ENCODE data around the gene PDZRN3. TPM values are rescaled to one million over a fixed set of nuclear protein-coding genes. Genes with fewer than 3 reads are reported as not detected.

The PDZRN3 gene
- total and polyA plus RNA-seq, 3 donors from 2014 or later: 15.8 to 30.8 (median 23.1) TPM

DNA sequence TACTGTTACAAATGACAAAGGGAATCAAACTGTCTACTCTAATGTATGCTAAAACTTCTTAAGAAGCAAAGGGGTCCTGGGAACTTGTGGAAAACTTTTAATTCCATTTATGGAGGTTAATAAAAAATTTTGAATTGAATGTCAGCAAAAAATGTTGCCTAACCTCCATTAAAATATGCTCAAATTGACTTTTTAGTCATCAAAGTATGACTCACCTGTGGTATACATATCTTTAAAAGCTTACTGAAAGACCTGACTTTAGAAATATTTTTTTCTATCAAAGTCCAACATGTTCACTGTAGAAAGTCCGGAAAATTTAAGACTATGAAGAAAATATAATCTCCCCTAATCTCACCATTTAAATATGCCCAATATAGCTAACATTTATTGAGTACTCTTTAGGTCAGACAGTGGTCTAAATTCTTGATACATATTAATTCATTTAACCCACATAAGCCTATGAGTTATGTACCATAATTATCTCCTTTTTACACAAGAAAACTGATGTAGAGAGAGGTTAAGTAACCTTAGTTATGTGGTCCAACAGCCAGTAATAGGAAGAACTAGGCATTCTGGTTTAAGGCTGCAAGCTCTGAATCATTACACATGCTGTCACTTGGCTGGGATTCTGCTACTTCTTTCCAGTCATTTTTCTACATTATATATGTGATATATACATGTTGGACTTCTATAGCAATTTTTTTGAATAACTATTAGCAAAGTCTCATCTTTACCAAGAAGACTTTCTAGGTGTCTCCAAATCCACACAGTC, 83.6 kb downstream of the PDZRN3 start:
- WGBS, 2 donors: 88 to 90% methylated on average over 1 of the region's 1 CpG
- DNase-seq: no peak
- H3K27ac ChIP-seq: no peak overlapping the region
- H3K4me3 ChIP-seq: no peak overlapping the region
- intact Hi-C loops (cut with DNase I; ENCODE audit: low total_unique reads): no loop called here
- no peaks in the 10 kb centered on the region for H3K27me3 ChIP-seq
- no peaks in the 10 kb centered on the region for H3K36me3 ChIP-seq (ENCODE audit: low read depth, missing control alignments)
- H3K4me1 ChIP-seq: peaks cover 12% of the 10 kb centered on the region
- no peaks in the 10 kb centered on the region for H3K9me3 ChIP-seq
- TF ChIP-seq POLR2A (IDR thresholded peaks at IDR 0.05): no peak
- TF ChIP-seq, protein P1, sequence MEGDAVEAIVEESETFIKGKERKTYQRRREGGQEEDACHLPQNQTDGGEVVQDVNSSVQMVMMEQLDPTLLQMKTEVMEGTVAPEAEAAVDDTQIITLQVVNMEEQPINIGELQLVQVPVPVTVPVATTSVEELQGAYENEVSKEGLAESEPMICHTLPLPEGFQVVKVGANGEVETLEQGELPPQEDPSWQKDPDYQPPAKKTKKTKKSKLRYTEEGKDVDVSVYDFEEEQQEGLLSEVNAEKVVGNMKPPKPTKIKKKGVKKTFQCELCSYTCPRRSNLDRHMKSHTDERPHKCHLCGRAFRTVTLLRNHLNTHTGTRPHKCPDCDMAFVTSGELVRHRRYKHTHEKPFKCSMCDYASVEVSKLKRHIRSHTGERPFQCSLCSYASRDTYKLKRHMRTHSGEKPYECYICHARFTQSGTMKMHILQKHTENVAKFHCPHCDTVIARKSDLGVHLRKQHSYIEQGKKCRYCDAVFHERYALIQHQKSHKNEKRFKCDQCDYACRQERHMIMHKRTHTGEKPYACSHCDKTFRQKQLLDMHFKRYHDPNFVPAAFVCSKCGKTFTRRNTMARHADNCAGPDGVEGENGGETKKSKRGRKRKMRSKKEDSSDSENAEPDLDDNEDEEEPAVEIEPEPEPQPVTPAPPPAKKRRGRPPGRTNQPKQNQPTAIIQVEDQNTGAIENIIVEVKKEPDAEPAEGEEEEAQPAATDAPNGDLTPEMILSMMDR (IDR thresholded peaks at IDR 0.05): no peak

GRCh38 chr3:73538486-73538885, 86.3 kb downstream of the PDZRN3 start:
- H3K36me3 ChIP-seq (ENCODE audit: low read depth, missing control alignments): no peaks in the 10 kb centered on the region
- H3K4me3 ChIP-seq: no peak overlapping the region
- intact Hi-C loops (cut with DNase I; ENCODE audit: low total_unique reads): no loop called here
- no peaks in the 10 kb centered on the region for H3K9me3 ChIP-seq
- no peak for DNase-seq
- peaks cover 12% of the 10 kb centered on the region for H3K4me1 ChIP-seq
- H3K27ac ChIP-seq: no peak overlapping the region
- 79 to 81% methylated on average over 2 of the region's 2 CpGs for WGBS, 2 donors
- H3K27me3 ChIP-seq: no peaks in the 10 kb centered on the region
- TF ChIP-seq, protein P1 (IDR thresholded peaks at IDR 0.05): no peak
- TF ChIP-seq POLR2A (IDR thresholded peaks at IDR 0.05): no peak

DNA sequence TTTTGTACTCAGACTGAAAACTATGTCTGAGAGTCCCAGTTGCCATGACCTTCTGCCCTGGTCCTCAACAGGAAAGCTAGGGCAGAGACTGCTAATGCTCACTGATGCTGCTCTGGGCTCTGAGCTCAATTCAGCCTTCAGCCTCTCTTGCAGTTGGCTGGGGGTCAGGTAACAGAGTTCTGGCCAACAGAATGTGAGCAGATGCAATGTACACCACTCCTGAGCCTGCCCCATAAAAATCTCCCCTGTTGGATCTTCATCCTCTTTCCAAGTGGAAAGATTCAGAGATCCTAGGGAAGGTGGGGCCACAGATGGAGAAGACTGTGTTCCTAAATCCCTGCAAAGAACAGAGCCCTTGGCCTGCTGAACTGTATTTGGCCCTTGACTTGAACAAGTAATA, 87.8 kb downstream of the PDZRN3 start:
- H3K4me1 ChIP-seq: peaks cover 12% of the 10 kb centered on the region
- no peaks in the 10 kb centered on the region for H3K9me3 ChIP-seq
- no peak overlapping the region for H3K4me3 ChIP-seq
- no peaks in the 10 kb centered on the region for H3K36me3 ChIP-seq (ENCODE audit: low read depth, missing control alignments)
- intact Hi-C loops (cut with DNase I; ENCODE audit: low total_unique reads): no loop called here
- TF ChIP-seq POLR2A (IDR thresholded peaks at IDR 0.05): no peak
- TF ChIP-seq, protein P1 (IDR thresholded peaks at IDR 0.05): no peak
- H3K27ac ChIP-seq: no peak overlapping the region
- peak; percentile 75 for DNase-seq
- no peaks in the 10 kb centered on the region for H3K27me3 ChIP-seq

GRCh38 chr3:73536336-73536895, 88.3 kb downstream of the PDZRN3 start:
- 61 to 66% methylated on average over 4 of the region's 4 CpGs for WGBS, 2 donors
- no peaks in the 10 kb centered on the region for H3K9me3 ChIP-seq
- peaks cover 12% of the 10 kb centered on the region for H3K4me1 ChIP-seq
- H3K36me3 ChIP-seq (ENCODE audit: low read depth, missing control alignments): no peaks in the 10 kb centered on the region
- no peaks in the 10 kb centered on the region for H3K27me3 ChIP-seq
- no peak for DNase-seq
- no peak for TF ChIP-seq POLR2A (IDR thresholded peaks at IDR 0.05)
- TF ChIP-seq, protein P1 (IDR thresholded peaks at IDR 0.05): no peak
- peak overlapping the region in 1 of 2 donors; percentile 28 for H3K27ac ChIP-seq
- H3K4me3 ChIP-seq: no peak overlapping the region
- intact Hi-C loops (cut with DNase I; ENCODE audit: low total_unique reads): no loop called here

DNA sequence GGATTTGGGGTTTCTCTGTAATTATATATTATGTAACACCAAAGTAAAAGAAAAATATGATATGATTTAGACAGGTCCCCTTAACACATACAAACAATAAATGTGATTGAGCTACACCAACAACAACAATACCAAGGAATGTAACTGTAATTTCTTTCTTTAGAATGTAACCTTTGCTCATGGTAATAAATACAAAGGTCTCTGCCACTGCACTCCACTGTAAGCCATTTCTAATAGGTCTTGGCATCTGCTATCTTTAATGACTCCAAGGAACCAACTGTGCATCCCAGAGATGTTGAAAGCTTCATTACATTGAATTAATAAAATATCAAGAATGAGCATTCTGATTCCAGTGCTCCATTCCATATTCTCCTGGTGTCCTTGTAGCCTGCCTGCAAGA, 88.8 kb downstream of the PDZRN3 start:
- H3K9me3 ChIP-seq: no peaks in the 10 kb centered on the region
- DNase-seq: no peak
- intact Hi-C loops (cut with DNase I; ENCODE audit: low total_unique reads): no loop called here
- H3K36me3 ChIP-seq (ENCODE audit: low read depth, missing control alignments): no peaks in the 10 kb centered on the region
- no peaks in the 10 kb centered on the region for H3K27me3 ChIP-seq
- peaks cover 12% of the 10 kb centered on the region for H3K4me1 ChIP-seq
- H3K4me3 ChIP-seq: no peak overlapping the region
- peak overlapping the region in 1 of 2 donors; percentile 28 for H3K27ac ChIP-seq
- TF ChIP-seq, protein P1 (IDR thresholded peaks at IDR 0.05): no peak
- TF ChIP-seq POLR2A (IDR thresholded peaks at IDR 0.05): no peak
